ENCODE data around the gene SYNGR2.

The SYNGR2 gene

GRCh38 chr17:78142119-78142861 lies 26.1 kb upstream of the SYNGR2 start:
- no peak overlapping the region for H3K4me3 ChIP-seq (ENCODE audit: low read depth, low read length)

DNA sequence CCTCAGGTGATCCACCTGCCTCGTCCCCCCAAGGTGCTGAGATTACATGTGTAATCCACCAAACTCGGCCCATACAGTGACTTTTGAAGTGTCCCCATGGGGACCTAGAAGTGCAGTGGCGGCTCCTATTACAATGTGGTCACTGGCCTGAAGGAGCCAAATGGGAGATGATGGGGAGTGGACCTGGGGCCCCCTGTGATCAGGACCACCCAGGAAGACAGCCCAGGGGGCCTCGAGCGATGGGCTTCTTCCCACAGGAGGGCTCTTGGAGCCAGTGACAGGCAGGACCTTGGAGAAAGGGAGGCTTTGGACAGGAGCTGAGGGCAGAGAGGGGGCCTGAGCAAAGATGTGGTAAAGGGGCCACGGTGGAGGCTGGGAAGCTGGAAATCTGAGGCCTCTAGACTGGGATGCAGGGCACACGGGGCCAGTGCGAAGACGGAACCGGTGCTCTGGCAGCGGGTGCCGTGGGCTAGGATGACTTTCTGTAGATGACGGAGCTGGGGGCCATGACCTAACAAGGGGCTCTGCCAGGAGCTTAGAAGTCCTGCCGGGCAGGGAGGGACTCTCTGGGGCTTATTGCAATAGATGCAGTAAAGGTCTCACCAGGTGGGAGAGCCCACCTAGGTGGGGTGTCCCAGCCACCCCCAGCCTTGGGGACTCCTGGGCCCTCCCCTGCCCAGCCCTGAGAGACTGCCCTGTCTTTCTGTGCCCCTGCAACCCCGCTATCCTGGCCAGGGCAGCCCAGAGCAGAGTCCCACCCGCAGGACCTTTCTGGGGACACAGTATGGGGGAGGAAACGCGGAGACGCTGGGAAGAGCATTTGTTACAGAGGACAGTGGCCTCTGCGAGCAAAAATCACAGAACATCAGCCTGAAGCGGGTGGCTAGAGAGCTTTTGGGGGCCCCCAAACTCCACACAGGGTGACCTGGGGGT lies 24.9 kb upstream of the SYNGR2 start:
- no peak overlapping the region for H3K4me3 ChIP-seq (ENCODE audit: low read depth, low read length)

- H3K4me3 ChIP-seq (ENCODE audit: low read depth, low read length) = no peak overlapping the region
Observed at GRCh38 chr17:78144147-78144719, 24.1 kb upstream of the SYNGR2 start.

- no peak overlapping the region for H3K4me3 ChIP-seq (ENCODE audit: low read depth, low read length)
Observed at GRCh38 chr17:78144736-78145641, 23.4 kb upstream of the SYNGR2 start.

DNA sequence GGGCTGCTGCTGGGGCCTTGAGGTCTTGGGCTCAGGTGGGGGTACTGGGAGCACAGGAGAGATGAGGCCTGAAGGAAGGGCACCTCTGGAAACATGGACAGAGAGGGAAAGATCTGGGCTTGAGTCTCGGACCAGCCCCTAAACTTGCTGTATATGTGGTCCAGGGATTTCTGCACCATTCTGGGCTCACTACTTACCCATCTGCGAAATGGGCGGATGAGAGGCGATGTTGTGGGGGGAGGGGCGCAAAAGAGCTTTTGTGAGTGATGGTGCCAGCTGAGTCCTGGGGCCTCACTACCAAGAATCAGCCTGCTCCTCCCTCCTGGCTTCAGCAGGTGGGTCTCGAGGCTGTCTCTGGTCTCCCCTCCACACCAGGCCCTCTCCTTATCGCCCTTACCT lies 21.9 kb upstream of the SYNGR2 start:
- no peak overlapping the region for H3K4me3 ChIP-seq (ENCODE audit: low read depth, low read length)

GRCh38 chr17:78146881-78147280 lies 21.5 kb upstream of the SYNGR2 start:
- H3K4me3 ChIP-seq (ENCODE audit: low read depth, low read length) = no peak overlapping the region

GRCh38 chr17:78147315-78147998 lies 20.9 kb upstream of the SYNGR2 start:
- no peak overlapping the region for H3K4me3 ChIP-seq (ENCODE audit: low read depth, low read length)

GRCh38 chr17:78148286-78149016 lies 19.9 kb upstream of the SYNGR2 start:
- no peak overlapping the region for H3K4me3 ChIP-seq (ENCODE audit: low read depth, low read length)

- H3K4me3 ChIP-seq (ENCODE audit: low read depth, low read length) = no peak overlapping the region
Observed at GRCh38 chr17:78151514-78152008, 16.8 kb upstream of the SYNGR2 start.

DNA sequence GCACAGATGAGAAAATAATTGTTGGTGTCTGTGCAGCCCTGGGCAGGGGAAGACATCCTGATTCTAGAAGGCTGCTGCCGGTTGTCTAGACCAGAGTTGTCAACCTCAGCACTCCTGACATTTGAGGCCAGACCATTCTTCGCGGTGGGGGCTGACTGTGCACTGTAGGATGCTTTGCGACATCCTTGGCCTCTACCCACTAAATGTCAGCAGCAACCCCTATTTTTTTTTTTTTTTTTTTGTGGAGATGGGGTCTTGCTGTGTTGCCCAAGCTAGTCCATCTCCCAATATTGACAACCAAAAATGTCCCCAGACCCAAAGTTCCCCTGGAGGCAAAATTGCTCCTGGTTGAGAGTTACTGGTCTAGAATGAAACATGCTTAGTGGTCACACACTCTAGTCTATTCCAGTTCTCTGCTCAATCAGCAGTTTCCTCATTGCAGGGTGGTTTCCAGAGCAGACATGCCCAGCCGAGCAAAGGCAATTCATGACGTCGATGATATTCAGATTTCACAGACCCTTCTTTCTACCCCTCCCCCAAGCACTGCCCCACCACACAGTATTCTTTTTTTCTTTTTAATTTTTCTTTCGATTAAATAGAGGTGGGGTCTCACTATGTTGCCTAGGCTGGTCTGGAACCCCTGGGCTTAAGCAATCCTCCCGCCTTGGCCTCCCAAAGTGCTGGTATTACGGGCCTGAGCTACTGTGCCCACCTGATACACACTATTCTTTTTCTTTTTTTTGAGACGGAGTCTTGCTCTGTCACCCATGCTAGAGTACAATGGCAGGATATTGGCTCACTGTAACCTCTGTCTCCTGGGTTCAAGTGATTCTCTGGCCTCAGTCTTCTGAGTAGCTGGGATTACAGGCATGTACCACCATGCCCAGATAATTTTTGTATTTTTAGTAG lies 13.2 kb upstream of the SYNGR2 start:
- no peak overlapping the region for H3K4me3 ChIP-seq (ENCODE audit: low read depth, low read length)

- H3K4me3 ChIP-seq (ENCODE audit: low read depth, low read length) = no peak overlapping the region
Observed at GRCh38 chr17:78159575-78160158, 8.7 kb upstream of the SYNGR2 start.

- no peak overlapping the region for H3K4me3 ChIP-seq (ENCODE audit: low read depth, low read length)
Observed at GRCh38 chr17:78163881-78164747, 4.3 kb upstream of the SYNGR2 start.

GRCh38 chr17:78164748-78165607 lies 3.4 kb upstream of the SYNGR2 start:
- no peak overlapping the region for H3K4me3 ChIP-seq (ENCODE audit: low read depth, low read length)

DNA sequence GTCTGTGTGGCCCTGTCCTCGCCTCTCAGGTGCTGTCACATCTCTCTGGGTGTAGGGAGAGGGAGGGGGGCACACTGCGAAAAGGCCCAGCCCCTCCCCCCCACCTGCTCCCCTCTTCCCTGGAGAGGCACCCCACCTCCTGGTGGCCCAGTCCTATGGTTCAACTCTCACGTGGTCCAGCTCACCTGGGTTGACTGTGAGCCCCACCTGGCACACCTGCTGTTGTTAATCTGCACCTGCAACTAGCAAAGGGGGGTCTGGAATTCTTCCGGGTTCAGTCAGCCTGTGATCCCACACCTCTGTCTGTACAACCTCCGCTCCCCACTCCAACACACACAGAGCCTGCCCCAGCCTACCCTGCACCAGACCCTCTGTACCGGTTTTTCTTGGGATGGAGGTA lies 2.0 kb upstream of the SYNGR2 start:
- H3K4me3 ChIP-seq (ENCODE audit: low read depth, low read length) = no peak overlapping the region

DNA sequence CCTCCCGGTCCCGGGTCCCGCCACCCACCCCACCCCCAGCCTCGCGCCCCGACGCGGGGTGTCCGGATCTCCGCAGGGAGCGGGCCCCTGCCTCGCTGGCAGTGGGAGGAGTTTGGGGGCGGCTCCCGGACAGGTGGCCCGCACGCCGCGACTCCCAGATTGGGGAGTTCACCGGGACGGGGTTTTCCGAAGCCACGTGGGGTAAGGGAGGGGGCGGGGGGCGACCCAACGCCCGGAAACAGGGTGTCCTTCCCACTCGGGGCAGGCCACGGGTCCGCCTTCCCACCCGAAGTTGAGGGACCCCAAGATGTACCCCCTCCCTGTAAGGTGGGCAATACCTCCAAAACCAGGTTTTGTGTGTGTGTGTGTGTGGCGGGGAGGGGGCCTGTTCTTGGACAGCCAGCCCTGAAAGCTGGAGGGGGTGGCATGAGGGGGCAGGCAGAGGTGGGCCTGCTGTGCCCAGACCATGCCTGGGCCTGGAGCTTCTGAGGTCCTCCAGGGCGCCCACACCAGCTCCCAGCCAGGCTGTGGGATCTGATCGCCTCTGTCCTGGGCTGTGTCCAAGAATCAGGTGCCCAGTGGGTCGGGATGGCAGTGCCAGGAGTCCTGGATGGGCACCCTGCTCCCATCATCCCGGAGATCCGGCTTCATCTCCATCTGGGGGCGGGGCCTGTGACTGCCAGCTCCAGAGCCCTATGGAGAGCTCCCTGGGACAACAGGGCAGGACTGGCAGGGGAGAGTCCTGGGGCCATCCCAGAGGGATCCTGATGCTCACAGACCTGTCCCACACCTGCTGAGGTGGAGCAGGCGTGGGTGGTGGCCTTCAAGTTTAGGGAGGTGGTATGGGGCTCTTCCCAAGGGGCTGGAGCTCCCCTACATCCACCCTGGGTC lies 767 bp downstream of the SYNGR2 start:
- H3K4me3 ChIP-seq (ENCODE audit: low read depth, low read length) = peak overlapping the region; percentile 51
